Tibial artery (tissue), 4 donors: ENCODE results near the gene CHD9.

Experiments used
- DNase-seq, 2 donors: peaks; one replicate each; pipeline ENCODE4 v3.0.0-alpha.2; 2019
- H3K27ac ChIP-seq, 2 donors: fragments of 200-600 bp; sonication (generic) in 1 of 2; 1 replicate in 1 of 2; 2 replicates in 1 of 2; pipeline ENCODE4 v1.5.1; 2018 to 2019; ENCODE audit warnings: mild to moderate bottlenecking in 1 of 2
- H3K27me3 ChIP-seq, 2 donors: fragments of 200-600 bp; sonication (generic) in 1 of 2; one replicate each; pipeline versions ENCODE4 v1.5.1 to v1.6.0; 2016 to 2019
- H3K36me3 ChIP-seq, 3 donors: fragments of 200-600 bp; sonication (generic) in 2 of 3; one replicate each; pipeline ENCODE4 v1.5.1; 2016 to 2019; ENCODE audit warnings: mild to moderate bottlenecking in 2 of 3
- H3K4me1 ChIP-seq, 4 donors: fragments of 200-600 bp; sonication (generic) in 2 of 4; 1 replicate in 3 of 4; 2 replicates in 1 of 4; pipeline ENCODE4 v1.5.1; 2016 to 2019
- H3K4me3 ChIP-seq, 2 donors: fragments of 200-600 bp; sonication (generic) in 1 of 2; 1 replicate in 1 of 2; 2 replicates in 1 of 2; pipeline ENCODE4 v1.5.1; 2018 to 2019; ENCODE audit warnings: mild to moderate bottlenecking in 2 of 2
- H3K9me3 ChIP-seq, 3 donors: fragments of 200-600 bp; sonication (generic) in 1 of 3; one replicate each; pipeline ENCODE4 v1.5.1; 2016 to 2019
- CTCF ChIP-seq, 2 experiments: fragments of 200-600 bp in 1 of 2; fragments of 450-650 bp in 1 of 2; IDR thresholded peaks; one replicate each; pipeline ENCODE4 v1.5.1; 2017 to 2019; ENCODE audit warnings: antibody characterized with exemption in 2 of 2, mild to moderate bottlenecking in 1 of 2, moderate library complexity in 1 of 2
- intact Hi-C: fragments of 100-400 bp; cut with DNase I; formaldehyde crosslinking; loops from one replicate; pipeline ENCODE4 v1.15.0; 2023; ENCODE audit warnings: low total_unique reads

The CHD9 gene

GRCh38 chr16:53334581-53334980 is 279.8 kb downstream of the CHD9 start:
- intact Hi-C loops = no loop called here
- no peak for DNase-seq

GRCh38 chr16:53337294-53337693 is 282.5 kb downstream of the CHD9 start:
- Histone ChIP-seq H3K36me3 (no peaks in the 10 kb centered on the region), H3K27me3 (no peaks in the 10 kb centered on the region), H3K4me1 (peaks cover 0 to 4% (median 0%) of the 10 kb centered on the region in 4 donors), H3K27ac (no peak overlapping the region), H3K4me3 (no peak overlapping the region), H3K9me3 (no peaks in the 10 kb centered on the region)
- no peak for DNase-seq
- intact Hi-C loops = no loop called here
- TF ChIP-seq CTCF (IDR thresholded peaks at IDR 0.05) = no peak

More at GRCh38 chr16:53334581-53334980, 279.8 kb downstream of the CHD9 start:
- Histone ChIP-seq H3K36me3 (no peaks in the 10 kb centered on the region), H3K27ac (no peak overlapping the region), H3K27me3 (no peaks in the 10 kb centered on the region), H3K4me1 (peaks cover 0 to 4% (median 0%) of the 10 kb centered on the region in 4 donors), H3K9me3 (no peaks in the 10 kb centered on the region), H3K4me3 (no peak overlapping the region)
- no peak for TF ChIP-seq CTCF (IDR thresholded peaks at IDR 0.05)

- TF ChIP-seq CTCF (IDR thresholded peaks at IDR 0.05) = no peak
- DNase-seq = no peak
- Histone ChIP-seq H3K27me3 (no peaks in the 10 kb centered on the region), H3K36me3 (no peaks in the 10 kb centered on the region), H3K9me3 (no peaks in the 10 kb centered on the region), H3K4me1 (no peaks in the 10 kb centered on the region), H3K27ac (no peak overlapping the region), H3K4me3 (no peak overlapping the region)
- intact Hi-C loops = no loop called here
These were observed 287.0 kb downstream of the CHD9 start for GRCh38 chr16:53341792-53342191.

GRCh38 chr16:53355064-53355463 is 300.3 kb downstream of the CHD9 start:
- no peak for DNase-seq
- H3K27ac ChIP-seq = no peak overlapping the region
- intact Hi-C loops = no loop called here
- H3K4me3 ChIP-seq = no peak overlapping the region
- no peaks in the 10 kb centered on the region for H3K4me1 ChIP-seq
- peaks cover 0 to 2% (median 0%) of the 10 kb centered on the region in 3 donors for H3K9me3 ChIP-seq
- H3K27me3 ChIP-seq = peaks cover 0 to 13% of the 10 kb centered on the region in 2 donors
- H3K36me3 ChIP-seq = no peaks in the 10 kb centered on the region
- TF ChIP-seq CTCF (IDR thresholded peaks at IDR 0.05) = no peak

- no peak for DNase-seq
- peaks cover 0 to 13% of the 10 kb centered on the region in 2 donors for H3K27me3 ChIP-seq
- no peak overlapping the region for H3K27ac ChIP-seq
- no peaks in the 10 kb centered on the region for H3K36me3 ChIP-seq
- no peaks in the 10 kb centered on the region for H3K4me1 ChIP-seq
- no peak overlapping the region for H3K4me3 ChIP-seq
- intact Hi-C loops = no loop called here
- TF ChIP-seq CTCF (IDR thresholded peaks at IDR 0.05) = no peak
- H3K9me3 ChIP-seq = no peaks in the 10 kb centered on the region
These were observed 301.9 kb downstream of the CHD9 start for GRCh38 chr16:53356478-53357207.
